SK-N-SH (cell line): ENCODE data around the gene MEFV. TPM values are rescaled to one million over a fixed set of nuclear protein-coding genes. Genes with fewer than 3 reads are reported as not detected.

ENCODE experiments used
- CTCF ChIA-PET: fragments of 300-600, 350-600 bp; formaldehyde crosslinking; extraction: SDS; loops from one replicate; lab custom pipeline; 2021; lab: Yijun Ruan, JAX
- POLR2A ChIA-PET: fragments of 350-600 bp; sonication (Branson Sonifier 250); formaldehyde crosslinking; extraction: SDS; loops from one replicate; lab custom pipeline; 2020; ENCODE audit warnings: antibody characterized with exemption, inconsistent platforms; lab: Yijun Ruan, JAX
- DNase-seq: peaks from one replicate; pipeline ENCODE4 v3.0.0; 2012
- H2AFZ ChIP-seq: fragments of 200-600 bp; sonication (generic); 2 replicates; pipeline ENCODE4 v1.8.1; 2016; ENCODE audit warnings: antibody characterized with exemption, mild to moderate bottlenecking, low read depth
- H3F3A ChIP-seq: fragments of 200-600 bp; sonication (generic); replicated peaks from 2 replicates; pipeline ENCODE3; 2016; ENCODE audit warnings: antibody characterized with exemption, mild to moderate bottlenecking; ENCODE audit not compliant: insufficient read depth
- H3K27ac ChIP-seq, 2 experiments: fragments of 200-500 bp in 1 of 2; fragments of 200-600 bp in 1 of 2; sonication (Bioruptor generic) in 1 of 2; sonication (generic), shearing (Covaris generic) in 1 of 2; 2 replicates each; pipeline versions ENCODE4 v1.5.1 to v1.6.1; 2014 to 2016; ENCODE audit warnings: low read depth in 2 of 2, inconsistent platforms in 1 of 2, low read length in 1 of 2, mild to moderate bottlenecking in 1 of 2, mixed read lengths in 1 of 2
- H3K27me3 ChIP-seq: fragments of 200-600 bp; sonication (generic), shearing (Covaris generic); 2 replicates; pipeline ENCODE4 v1.6.1; 2016; ENCODE audit warnings: mixed run types; ENCODE audit not compliant: insufficient read depth
- H3K36me3 ChIP-seq, 2 experiments: fragments of 200-500 bp in 1 of 2; fragments of 200-600 bp in 1 of 2; sonication (Bioruptor generic) in 1 of 2; sonication (generic) in 1 of 2; replicated peaks in 1 of 2; 2 replicates each; pipeline versions ENCODE3 to v1.5.1; 2014 to 2016; ENCODE audit warnings: low read length in 1 of 2, mild to moderate bottlenecking in 1 of 2; ENCODE audit not compliant: insufficient read depth in 2 of 2, control insufficient read depth in 1 of 2
- H3K4me1 ChIP-seq, 2 experiments: fragments of 200-500 bp in 1 of 2; fragments of 200-600 bp in 1 of 2; sonication (Bioruptor generic) in 1 of 2; sonication (generic), shearing (Covaris generic) in 1 of 2; 2 replicates each; pipeline versions ENCODE4 v1.5.1 to v1.6.1; 2014 to 2016; ENCODE audit warnings: low read depth in 1 of 2, low read length in 1 of 2, mixed run types in 1 of 2; ENCODE audit not compliant: insufficient read depth in 2 of 2, control insufficient read depth in 1 of 2
- H3K4me2 ChIP-seq: fragments of 200-600 bp; sonication (generic), shearing (Covaris generic); 2 replicates; pipeline ENCODE4 v1.6.1; 2017; ENCODE audit warnings: mixed run types
- H3K4me3 ChIP-seq, 2 experiments: fragments of 200-500 bp in 1 of 2; fragments of 200-600 bp in 1 of 2; sonication (Bioruptor generic) in 1 of 2; sonication (generic), shearing (Covaris generic) in 1 of 2; 2 replicates each; pipeline versions ENCODE4 v1.5.1 to v1.8.1; 2014 to 2016; ENCODE audit warnings: low read depth in 2 of 2, inconsistent platforms in 1 of 2, low read length in 1 of 2, mild to moderate bottlenecking in 1 of 2, mixed read lengths in 1 of 2, moderate library complexity in 1 of 2
- H3K79me2 ChIP-seq: fragments of 200-600 bp; sonication (generic); 2 replicates; pipeline ENCODE4 v1.8.1; 2017; ENCODE audit warnings: mild to moderate bottlenecking; ENCODE audit not compliant: insufficient read depth
- H3K9ac ChIP-seq: fragments of 200-600 bp; sonication (generic); 2 replicates; pipeline ENCODE4 v1.6.1; 2017; ENCODE audit warnings: mixed run types
- H3K9me2 ChIP-seq: fragments of 200-600 bp; sonication (generic); 2 replicates; pipeline ENCODE4 v1.6.1; 2017; ENCODE audit warnings: mixed run types
- H3K9me3 ChIP-seq: fragments of 200-600 bp; sonication (generic); 2 replicates; pipeline ENCODE4 v1.6.1; 2017; ENCODE audit warnings: mixed run types, mild to moderate bottlenecking, moderate library complexity
- H4K20me1 ChIP-seq: fragments of 200-600 bp; sonication (generic); 2 replicates; pipeline ENCODE4 v1.6.1; 2017; ENCODE audit warnings: mild to moderate bottlenecking, mixed run types; ENCODE audit not compliant: insufficient read depth
- CHD2 ChIP-seq: fragments of 150-350 bp; IDR thresholded peaks from 2 replicates; pipeline ENCODE4 v1.6.1; 2018; ENCODE audit warnings: low read length; ENCODE audit not compliant: partially characterized antibody
- FOSL2 ChIP-seq: IDR thresholded peaks from 2 replicates; pipeline ENCODE4 v1.4.0; 2012; ENCODE audit warnings: low read depth, mild to moderate bottlenecking, moderate library complexity, borderline replicate concordance
- MXI1 ChIP-seq: IDR thresholded peaks from 2 replicates; pipeline ENCODE4 v1.6.1; 2012; ENCODE audit warnings: mild to moderate bottlenecking, low read depth, low read length, improper control_type of control experiment
- NFIC ChIP-seq: IDR thresholded peaks from 2 replicates; pipeline ENCODE4 v1.4.0; 2012; ENCODE audit warnings: borderline replicate concordance
- NRF1 ChIP-seq: IDR thresholded peaks from 2 replicates; pipeline ENCODE4 v1.6.1; 2012; ENCODE audit warnings: low read depth, mild to moderate bottlenecking, low read length
- SMC3 ChIP-seq: IDR thresholded peaks from 2 replicates; pipeline ENCODE4 v1.6.1; 2012; ENCODE audit warnings: low read depth, low read length, improper control_type of control experiment
- TAF1 ChIP-seq: IDR thresholded peaks from 2 replicates; pipeline ENCODE4 v1.6.1; 2012; ENCODE audit warnings: low read depth, mild to moderate bottlenecking, low read length, moderate library complexity, borderline replicate concordance
- TEAD4 ChIP-seq: IDR thresholded peaks from 2 replicates; pipeline ENCODE4 v1.4.0; 2012; ENCODE audit warnings: mild to moderate bottlenecking, borderline replicate concordance; ENCODE audit not compliant: insufficient read depth
- WGBS: methylation state at CpG from one replicate; pipeline ENCODE4 v1.1.6; 2017; ENCODE audit warnings: low lambda C conversion rate; 5-methylcytosine and 5-hydroxymethylcytosine counted together
- polyA plus RNA-seq, 3 experiments: library from polyadenylated mRNA; depleted of rRNA; stranded (reverse); fragments of >200 nt; gene quantifications; 2 replicates each; pipeline ENCODE4 v1.2.3, GENCODE V29; 2012
- TF ChIP-seq, protein P1 (sequence below): fragments of 200-600 bp; sonication (generic); IDR thresholded peaks from 2 replicates; pipeline ENCODE4 v1.6.1; 2017; ENCODE audit warnings: antibody characterized with exemption, mild to moderate bottlenecking, moderate library complexity
- TF ChIP-seq, protein P2 (sequence below): IDR thresholded peaks from 2 replicates; pipeline ENCODE4 v1.6.1; 2012; ENCODE audit warnings: mild to moderate bottlenecking, low read depth, low read length, moderate library complexity
- TF ChIP-seq, protein P3 (sequence below): IDR thresholded peaks from 2 replicates; pipeline ENCODE4 v1.4.0; 2012; ENCODE audit warnings: low read depth, borderline replicate concordance
- TF ChIP-seq, protein P4 (sequence below): IDR thresholded peaks from 2 replicates; pipeline ENCODE4 v1.4.0; 2012; ENCODE audit warnings: low read depth
- TF ChIP-seq, protein P5 (sequence below): fragments of 150-350 bp; IDR thresholded peaks from 2 replicates; pipeline ENCODE4 v1.6.1; 2017; ENCODE audit warnings: antibody characterized with exemption, low read length, low read depth, borderline replicate concordance

Gene MEFV
- polyA plus RNA-seq, 1 of the 3 experiments (the other 2 are of a cell fraction) = not detected

DNA sequence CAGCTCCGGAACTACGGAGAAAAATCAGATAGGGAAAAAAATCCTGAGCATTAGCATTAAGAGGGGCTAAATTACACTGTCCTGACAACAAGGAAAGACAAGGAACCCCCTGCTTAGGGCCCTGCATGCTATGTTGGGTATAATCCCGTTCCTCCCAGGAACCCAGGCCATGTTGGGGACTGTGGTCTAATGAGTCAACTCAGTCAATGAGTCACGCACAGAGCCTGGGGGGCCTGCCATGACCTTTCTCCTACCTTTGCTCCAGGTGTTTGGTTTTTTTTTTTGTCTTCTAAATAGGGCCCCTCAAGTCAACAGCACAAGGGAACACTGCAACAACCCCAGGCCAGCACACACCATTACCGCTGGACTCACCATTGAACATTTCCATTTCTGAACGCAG lies 12.6 kb downstream of the MEFV start (continued):
- TF ChIP-seq TEAD4 (no peak), FOSL2 (no peak), SMC3 (no peak), CHD2 (no peak), NRF1 (no peak), NFIC (no peak)
- TF ChIP-seq, protein P1, sequence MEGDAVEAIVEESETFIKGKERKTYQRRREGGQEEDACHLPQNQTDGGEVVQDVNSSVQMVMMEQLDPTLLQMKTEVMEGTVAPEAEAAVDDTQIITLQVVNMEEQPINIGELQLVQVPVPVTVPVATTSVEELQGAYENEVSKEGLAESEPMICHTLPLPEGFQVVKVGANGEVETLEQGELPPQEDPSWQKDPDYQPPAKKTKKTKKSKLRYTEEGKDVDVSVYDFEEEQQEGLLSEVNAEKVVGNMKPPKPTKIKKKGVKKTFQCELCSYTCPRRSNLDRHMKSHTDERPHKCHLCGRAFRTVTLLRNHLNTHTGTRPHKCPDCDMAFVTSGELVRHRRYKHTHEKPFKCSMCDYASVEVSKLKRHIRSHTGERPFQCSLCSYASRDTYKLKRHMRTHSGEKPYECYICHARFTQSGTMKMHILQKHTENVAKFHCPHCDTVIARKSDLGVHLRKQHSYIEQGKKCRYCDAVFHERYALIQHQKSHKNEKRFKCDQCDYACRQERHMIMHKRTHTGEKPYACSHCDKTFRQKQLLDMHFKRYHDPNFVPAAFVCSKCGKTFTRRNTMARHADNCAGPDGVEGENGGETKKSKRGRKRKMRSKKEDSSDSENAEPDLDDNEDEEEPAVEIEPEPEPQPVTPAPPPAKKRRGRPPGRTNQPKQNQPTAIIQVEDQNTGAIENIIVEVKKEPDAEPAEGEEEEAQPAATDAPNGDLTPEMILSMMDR = no peak
- TF ChIP-seq, protein P2, sequence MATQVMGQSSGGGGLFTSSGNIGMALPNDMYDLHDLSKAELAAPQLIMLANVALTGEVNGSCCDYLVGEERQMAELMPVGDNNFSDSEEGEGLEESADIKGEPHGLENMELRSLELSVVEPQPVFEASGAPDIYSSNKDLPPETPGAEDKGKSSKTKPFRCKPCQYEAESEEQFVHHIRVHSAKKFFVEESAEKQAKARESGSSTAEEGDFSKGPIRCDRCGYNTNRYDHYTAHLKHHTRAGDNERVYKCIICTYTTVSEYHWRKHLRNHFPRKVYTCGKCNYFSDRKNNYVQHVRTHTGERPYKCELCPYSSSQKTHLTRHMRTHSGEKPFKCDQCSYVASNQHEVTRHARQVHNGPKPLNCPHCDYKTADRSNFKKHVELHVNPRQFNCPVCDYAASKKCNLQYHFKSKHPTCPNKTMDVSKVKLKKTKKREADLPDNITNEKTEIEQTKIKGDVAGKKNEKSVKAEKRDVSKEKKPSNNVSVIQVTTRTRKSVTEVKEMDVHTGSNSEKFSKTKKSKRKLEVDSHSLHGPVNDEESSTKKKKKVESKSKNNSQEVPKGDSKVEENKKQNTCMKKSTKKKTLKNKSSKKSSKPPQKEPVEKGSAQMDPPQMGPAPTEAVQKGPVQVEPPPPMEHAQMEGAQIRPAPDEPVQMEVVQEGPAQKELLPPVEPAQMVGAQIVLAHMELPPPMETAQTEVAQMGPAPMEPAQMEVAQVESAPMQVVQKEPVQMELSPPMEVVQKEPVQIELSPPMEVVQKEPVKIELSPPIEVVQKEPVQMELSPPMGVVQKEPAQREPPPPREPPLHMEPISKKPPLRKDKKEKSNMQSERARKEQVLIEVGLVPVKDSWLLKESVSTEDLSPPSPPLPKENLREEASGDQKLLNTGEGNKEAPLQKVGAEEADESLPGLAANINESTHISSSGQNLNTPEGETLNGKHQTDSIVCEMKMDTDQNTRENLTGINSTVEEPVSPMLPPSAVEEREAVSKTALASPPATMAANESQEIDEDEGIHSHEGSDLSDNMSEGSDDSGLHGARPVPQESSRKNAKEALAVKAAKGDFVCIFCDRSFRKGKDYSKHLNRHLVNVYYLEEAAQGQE = no peak
- TF ChIP-seq, protein P3, sequence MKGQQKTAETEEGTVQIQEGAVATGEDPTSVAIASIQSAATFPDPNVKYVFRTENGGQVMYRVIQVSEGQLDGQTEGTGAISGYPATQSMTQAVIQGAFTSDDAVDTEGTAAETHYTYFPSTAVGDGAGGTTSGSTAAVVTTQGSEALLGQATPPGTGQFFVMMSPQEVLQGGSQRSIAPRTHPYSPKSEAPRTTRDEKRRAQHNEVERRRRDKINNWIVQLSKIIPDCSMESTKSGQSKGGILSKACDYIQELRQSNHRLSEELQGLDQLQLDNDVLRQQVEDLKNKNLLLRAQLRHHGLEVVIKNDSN = no peak

DNA sequence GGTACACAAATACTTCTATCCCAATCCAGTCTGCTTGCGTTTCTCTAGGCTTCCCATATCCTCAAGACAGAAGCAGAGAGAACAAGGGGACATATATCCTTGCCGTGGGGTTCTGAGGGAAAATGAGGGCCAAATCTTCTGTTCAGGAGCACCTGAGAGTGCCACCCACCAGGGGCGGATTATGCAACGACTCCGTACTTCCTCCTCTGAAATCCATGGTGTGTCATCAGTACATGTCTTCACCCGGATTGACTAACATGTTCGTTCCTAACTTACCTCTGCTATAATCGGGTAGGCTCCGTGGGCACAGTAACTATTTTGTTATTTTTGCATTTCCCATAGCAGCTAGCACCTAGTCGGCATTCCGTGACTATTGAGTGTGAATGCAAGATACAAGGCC lies 13.7 kb downstream of the MEFV start:
- no peaks in the 10 kb centered on the region for H3K79me2 ChIP-seq
- no peaks in the 10 kb centered on the region for H3F3A ChIP-seq
- no peaks in the 10 kb centered on the region for H3K9me2 ChIP-seq
- H3K36me3 ChIP-seq = no peaks in the 10 kb centered on the region
- no peaks in the 10 kb centered on the region for H3K4me1 ChIP-seq
- POLR2A ChIA-PET = no interaction called here
- H4K20me1 ChIP-seq = no peaks in the 10 kb centered on the region
- no peak overlapping the region for H2AFZ ChIP-seq
- CTCF ChIA-PET = no interaction called here
- no peaks in the 10 kb centered on the region for H3K9me3 ChIP-seq
- peaks cover 32% of the 10 kb centered on the region; the same call in 1 of the 2 replicates for H3K27me3 ChIP-seq
- H3K9ac ChIP-seq = no peak overlapping the region
- TF ChIP-seq MXI1 (no peak), NRF1 (no peak), TAF1 (no peak)
- TF ChIP-seq, protein P4, sequence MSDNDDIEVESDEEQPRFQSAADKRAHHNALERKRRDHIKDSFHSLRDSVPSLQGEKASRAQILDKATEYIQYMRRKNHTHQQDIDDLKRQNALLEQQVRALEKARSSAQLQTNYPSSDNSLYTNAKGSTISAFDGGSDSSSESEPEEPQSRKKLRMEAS = no peak
- TF ChIP-seq, protein P1 = no peak
- TF ChIP-seq, protein P5, sequence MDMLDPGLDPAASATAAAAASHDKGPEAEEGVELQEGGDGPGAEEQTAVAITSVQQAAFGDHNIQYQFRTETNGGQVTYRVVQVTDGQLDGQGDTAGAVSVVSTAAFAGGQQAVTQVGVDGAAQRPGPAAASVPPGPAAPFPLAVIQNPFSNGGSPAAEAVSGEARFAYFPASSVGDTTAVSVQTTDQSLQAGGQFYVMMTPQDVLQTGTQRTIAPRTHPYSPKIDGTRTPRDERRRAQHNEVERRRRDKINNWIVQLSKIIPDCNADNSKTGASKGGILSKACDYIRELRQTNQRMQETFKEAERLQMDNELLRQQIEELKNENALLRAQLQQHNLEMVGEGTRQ = no peak
- TF ChIP-seq, all 33 proteins: peak for 0
- Histone ChIP-seq H3K4me3 (no peak overlapping the region), H3K4me2 (no peak overlapping the region), H3K27ac (no peak overlapping the region)
- WGBS = 26% methylated on average over 11 of the region's 11 CpGs
- DNase-seq = no peak
